H9 (cell line): ENCODE data around the gene EHD4. TPM values are rescaled to one million over a fixed set of nuclear protein-coding genes. Genes with fewer than 3 reads are reported as not detected.
A peak's percentile ranks its signal among the peaks of the same experiment; 100 is the strongest.

Source experiments
- DNase-seq: peaks from one replicate; pipeline ENCODE4 v3.0.0-alpha.2; 2017
- H2AFZ ChIP-seq: one replicate; pipeline ENCODE4 v1.6.1; 2013; ENCODE audit warnings: mild to moderate bottlenecking, low read length, control low read depth, moderate library complexity
- H2AK5ac ChIP-seq: 2 replicates; pipeline ENCODE4 v1.6.1; 2013; ENCODE audit warnings: low read length, control low read depth, mixed read lengths; ENCODE audit not compliant: insufficient read length
- H2BK120ac ChIP-seq: one replicate; pipeline ENCODE4 v1.6.1; 2013; ENCODE audit warnings: low read depth, mild to moderate bottlenecking, low read length, control low read depth, inconsistent platforms; ENCODE audit not compliant: poor library complexity, severe bottlenecking
- H2BK12ac ChIP-seq: 2 replicates; pipeline ENCODE4 v1.6.1; 2013; ENCODE audit warnings: low read length, control low read depth, mixed read lengths, low read depth; ENCODE audit not compliant: insufficient read length
- H2BK15ac ChIP-seq: 2 replicates; pipeline ENCODE4 v1.6.1; 2013; ENCODE audit warnings: low read depth, low read length, control low read depth
- H2BK20ac ChIP-seq: one replicate; pipeline ENCODE4 v1.6.1; 2013; ENCODE audit warnings: low read depth, mild to moderate bottlenecking, low read length, control low read depth, inconsistent platforms; ENCODE audit not compliant: poor library complexity, severe bottlenecking
- H2BK5ac ChIP-seq: 2 replicates; pipeline ENCODE4 v1.6.1; 2013; ENCODE audit warnings: low read length, control low read depth, mixed read lengths; ENCODE audit not compliant: insufficient read length
- H3K14ac ChIP-seq: 2 replicates; pipeline ENCODE4 v1.6.1; 2013; ENCODE audit warnings: low read length, control low read depth; ENCODE audit not compliant: insufficient read depth
- H3K18ac ChIP-seq: 2 replicates; pipeline ENCODE4 v1.6.1; 2013; ENCODE audit warnings: low read depth, mild to moderate bottlenecking, mixed read lengths, low read length, control low read depth; ENCODE audit not compliant: insufficient read length
- H3K23ac ChIP-seq: 2 replicates; pipeline ENCODE4 v1.6.1; 2013; ENCODE audit warnings: low read length, control low read depth, mixed read lengths, low read depth; ENCODE audit not compliant: insufficient read length
- H3K23me2 ChIP-seq: 2 replicates; pipeline ENCODE4 v1.6.1; 2013; ENCODE audit warnings: low read depth, mild to moderate bottlenecking, mixed read lengths, low read length, control low read depth; ENCODE audit not compliant: insufficient read length, poor library complexity, severe bottlenecking
- H3K27ac ChIP-seq: 2 replicates; pipeline ENCODE4 v1.5.1; 2013; ENCODE audit warnings: low read length, control low read depth, mixed read lengths, low read depth; ENCODE audit not compliant: insufficient read length
- H3K27me3 ChIP-seq: 2 replicates; pipeline ENCODE4 v1.6.1; 2013; ENCODE audit warnings: low read length, control low read depth, inconsistent platforms; ENCODE audit not compliant: insufficient read depth
- H3K4ac ChIP-seq: 2 replicates; pipeline ENCODE4 v1.6.1; 2013; ENCODE audit warnings: low read depth, mild to moderate bottlenecking, control low read depth, inconsistent platforms, low read length, moderate library complexity
- H3K4me1 ChIP-seq: 2 replicates; pipeline ENCODE4 v1.6.1; 2013; ENCODE audit warnings: low read length, control low read depth, inconsistent platforms; ENCODE audit not compliant: insufficient read depth
- H3K4me2 ChIP-seq: 2 replicates; pipeline ENCODE4 v1.6.1; 2013; ENCODE audit warnings: low read length, control low read depth, mixed read lengths; ENCODE audit not compliant: insufficient read length, insufficient read depth
- H3K56ac ChIP-seq: 2 replicates; pipeline ENCODE4 v1.6.1; 2013; ENCODE audit warnings: low read depth, mild to moderate bottlenecking, mixed read lengths, low read length, control low read depth; ENCODE audit not compliant: insufficient read length
- H3K79me1 ChIP-seq: 2 replicates; pipeline ENCODE4 v1.6.1; 2013; ENCODE audit warnings: low read depth, mild to moderate bottlenecking, moderate library complexity, low read length, control low read depth, inconsistent platforms; ENCODE audit not compliant: insufficient read depth, poor library complexity, severe bottlenecking
- H3K79me2 ChIP-seq: 2 replicates; pipeline ENCODE4 v1.6.1; 2013; ENCODE audit warnings: low read length, control low read depth, inconsistent platforms; ENCODE audit not compliant: insufficient read depth
- H3K9ac ChIP-seq: 2 replicates; pipeline ENCODE4 v1.6.1; 2013; ENCODE audit warnings: low read length, control low read depth, mixed read lengths; ENCODE audit not compliant: insufficient read length; ENCODE audit errors: extremely low read depth
- H3K9me3 ChIP-seq: one replicate; pipeline ENCODE4 v1.6.1; 2013; ENCODE audit warnings: low read depth, low read length, inconsistent platforms; ENCODE audit not compliant: control insufficient read depth
- H3T11ph ChIP-seq: one replicate; pipeline ENCODE4 v1.6.1; 2013; ENCODE audit warnings: mild to moderate bottlenecking, low read length, control low read depth, inconsistent platforms
- H4K20me1 ChIP-seq: one replicate; pipeline ENCODE4 v1.6.1; 2013; ENCODE audit not compliant: control insufficient read depth, insufficient read length, insufficient read depth
- H4K5ac ChIP-seq: 2 replicates; pipeline ENCODE4 v1.6.1; 2013; ENCODE audit warnings: low read depth, mild to moderate bottlenecking, mixed read lengths, low read length, control low read depth; ENCODE audit not compliant: insufficient read length
- H4K8ac ChIP-seq: replicated peaks from 2 replicates; pipeline ENCODE4 v1.6.1; 2013; ENCODE audit warnings: low read length, control low read depth, mixed read lengths, low read depth; ENCODE audit not compliant: insufficient read length
- H4K91ac ChIP-seq: 2 replicates; pipeline ENCODE4 v1.6.1; 2013; ENCODE audit warnings: low read depth, mild to moderate bottlenecking, moderate library complexity, mixed read lengths, low read length, control low read depth; ENCODE audit not compliant: insufficient read length
- H3K27ac Mint-ChIP-seq, 3 experiments: 2 replicates in 2 of 3; 3 replicates in 1 of 3; pipeline ENCODE4 v1.8.0; 2020 to 2021; ENCODE audit warnings: mixed read lengths in 3 of 3, mild to moderate bottlenecking in 1 of 3, moderate library complexity in 1 of 3
- H3K27me3 Mint-ChIP-seq: 2 replicates; pipeline ENCODE4 v1.8.0; 2021; ENCODE audit warnings: low read depth, mild to moderate bottlenecking, moderate library complexity, mixed read lengths
- H3K36me3 Mint-ChIP-seq, 3 experiments: 2 replicates in 2 of 3; 3 replicates in 1 of 3; pipeline ENCODE4 v1.8.0; 2020 to 2021; ENCODE audit warnings: low read depth in 3 of 3, mixed read lengths in 3 of 3; ENCODE audit not compliant: insufficient read depth in 1 of 3
- H3K4me1 Mint-ChIP-seq, 2 experiments: 2 replicates each; pipeline ENCODE4 v1.8.0; 2020; ENCODE audit warnings: mixed read lengths in 2 of 2
- H3K4me3 Mint-ChIP-seq, 2 experiments: 2 replicates in 1 of 2; 3 replicates in 1 of 2; pipeline ENCODE4 v1.8.0; 2020 to 2021; ENCODE audit warnings: mild to moderate bottlenecking in 2 of 2, mixed read lengths in 2 of 2, moderate library complexity in 1 of 2
- H3K9me3 Mint-ChIP-seq, 2 experiments: 2 replicates in 1 of 2; 3 replicates in 1 of 2; pipeline ENCODE4 v1.8.0; 2020; ENCODE audit warnings: mild to moderate bottlenecking in 2 of 2, mixed read lengths in 2 of 2, moderate library complexity in 1 of 2
- WGBS: extraction: QIAGEN DNeasy Blood & Tissue Kit; methylation state at CpG from one replicate; pipeline ENCODE4 v1.1.7; 2013; ENCODE audit warnings: missing lambda C conversion rate, low lambda C conversion rate, mixed read lengths; ENCODE audit not compliant: insufficient read length; ENCODE audit errors: extremely low coverage; 5-methylcytosine and 5-hydroxymethylcytosine counted together
- total RNA-seq: library from RNA; stranded (reverse); gene quantifications from 2 replicates; pipeline ENCODE4 v1.2.1, GENCODE V29; 2021
- TF ChIP-seq, protein P1 (sequence below): fragments of 200-600 bp; sonication (generic); conservative IDR thresholded peaks from 3 replicates; pipeline ENCODE4 v1.8.0; 2021; ENCODE audit warnings: antibody characterized with exemption, mild to moderate bottlenecking

Gene EHD4
- total RNA-seq, 1 experiment from 2014 or later = 22.9 TPM

DNA sequence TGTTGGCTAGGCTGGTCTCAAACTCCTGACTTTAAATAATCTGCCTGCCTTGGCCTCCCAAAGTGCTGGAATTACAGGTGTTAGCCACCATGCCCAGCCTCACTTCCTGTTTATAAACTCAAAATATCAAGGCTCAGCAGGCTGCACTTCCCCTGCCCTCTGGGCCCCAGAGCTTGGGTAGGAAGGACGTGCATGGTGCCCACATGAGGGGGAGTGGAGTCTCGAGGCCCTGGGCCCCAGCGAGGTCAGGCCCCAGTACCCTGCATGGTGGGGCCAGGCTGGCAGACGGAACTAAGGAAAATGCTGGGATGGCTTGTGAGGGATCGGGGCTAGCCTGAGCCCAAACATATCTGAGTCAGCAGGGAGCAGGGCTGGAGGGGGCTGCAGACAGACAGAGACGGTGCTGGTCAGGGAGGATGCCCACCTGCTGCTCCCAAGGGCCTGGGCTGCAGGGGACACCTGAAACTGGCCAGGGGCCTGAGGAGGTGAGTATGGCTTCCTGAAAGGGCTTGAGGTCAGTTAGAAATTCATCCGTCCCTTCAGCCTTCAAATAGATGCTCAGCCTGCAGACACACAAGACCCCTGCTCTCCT, 83.6 kb downstream of the EHD4 start:
- Mint-ChIP-seq H3K9me3 (no peaks in the 10 kb centered on the region), H3K4me3 (no peak overlapping the region), H3K27me3 (peaks cover 10% of the 10 kb centered on the region), H3K27ac (0 out of 7 replicates have a peak overlapping the region, but pooled peaks of 2 of the 3 experiments have one; percentile 14 to 90), H3K4me1 (peaks cover 11 to 14% of the 10 kb centered on the region in 2 experiments), H3K36me3 (no peaks in the 10 kb centered on the region; a peak in 1 of 7 replicates)
- Histone ChIP-seq H2BK5ac (no peak overlapping the region), H3K9me3 (no peaks in the 10 kb centered on the region), H3K79me2 (no peaks in the 10 kb centered on the region), H2BK120ac (no peak overlapping the region), H2AFZ (no peak overlapping the region), H4K5ac (no peak overlapping the region), H3K23ac (no peak overlapping the region), H3K79me1 (no peaks in the 10 kb centered on the region), H3K27me3 (no peaks in the 10 kb centered on the region), H2BK12ac (no peak overlapping the region), H3K27ac (no peak overlapping the region), H2BK15ac (no peak overlapping the region), H4K8ac (no peak overlapping the region), H3K23me2 (no peaks in the 10 kb centered on the region), H3K4me1 (no peaks in the 10 kb centered on the region), H3K4me2 (no peak overlapping the region), H2AK5ac (no peak overlapping the region), H3K4ac (no peak overlapping the region), H3K14ac (no peak overlapping the region; the same call in 1 of the 2 replicates), H3T11ph (no peak overlapping the region), H3K9ac (no peak overlapping the region), H3K18ac (no peak overlapping the region), H2BK20ac (no peak overlapping the region), H4K20me1 (no peaks in the 10 kb centered on the region), H3K56ac (no peak overlapping the region), H4K91ac (no peak overlapping the region)
- WGBS = no CpG with 5 or more reads among the region's 7 CpGs
- DNase-seq = no peak
- TF ChIP-seq, protein P1, sequence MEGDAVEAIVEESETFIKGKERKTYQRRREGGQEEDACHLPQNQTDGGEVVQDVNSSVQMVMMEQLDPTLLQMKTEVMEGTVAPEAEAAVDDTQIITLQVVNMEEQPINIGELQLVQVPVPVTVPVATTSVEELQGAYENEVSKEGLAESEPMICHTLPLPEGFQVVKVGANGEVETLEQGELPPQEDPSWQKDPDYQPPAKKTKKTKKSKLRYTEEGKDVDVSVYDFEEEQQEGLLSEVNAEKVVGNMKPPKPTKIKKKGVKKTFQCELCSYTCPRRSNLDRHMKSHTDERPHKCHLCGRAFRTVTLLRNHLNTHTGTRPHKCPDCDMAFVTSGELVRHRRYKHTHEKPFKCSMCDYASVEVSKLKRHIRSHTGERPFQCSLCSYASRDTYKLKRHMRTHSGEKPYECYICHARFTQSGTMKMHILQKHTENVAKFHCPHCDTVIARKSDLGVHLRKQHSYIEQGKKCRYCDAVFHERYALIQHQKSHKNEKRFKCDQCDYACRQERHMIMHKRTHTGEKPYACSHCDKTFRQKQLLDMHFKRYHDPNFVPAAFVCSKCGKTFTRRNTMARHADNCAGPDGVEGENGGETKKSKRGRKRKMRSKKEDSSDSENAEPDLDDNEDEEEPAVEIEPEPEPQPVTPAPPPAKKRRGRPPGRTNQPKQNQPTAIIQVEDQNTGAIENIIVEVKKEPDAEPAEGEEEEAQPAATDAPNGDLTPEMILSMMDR = no peak
